Renal cortical epithelial cell (primary cell): ENCODE results near the gene GOPC. TPM values are rescaled to one million over a fixed set of nuclear protein-coding genes. Genes with fewer than 3 reads are reported as not detected.
"Not testable (repeated sequence)": the region's sequence is repeated elsewhere in the genome, so short reads cannot be mapped to it uniquely, and the experiment has no call there.

Experiments used
- DNase-seq: peaks from one replicate; pipeline ENCODE4 v3.0.0-alpha.2; 2011; ENCODE audit warnings: low read depth
- total RNA-seq: library from RNA; depleted of rRNA; stranded (reverse); fragments of >200 nt; gene quantifications from 2 replicates; pipeline ENCODE4 v1.2.3, GENCODE V29; 2014

The GOPC gene
- total RNA-seq: 42.4 and 50.6 TPM in 2 replicates

GRCh38 chr6:117602151-117602898 is at the start of gene GOPC:
Gene GOPC, minus strand, starts transcription at chr6:117602511. Its CDS starts 223 bp downstream, at chr6:117602288.
- peak; percentile 95 for DNase-seq

DNA sequence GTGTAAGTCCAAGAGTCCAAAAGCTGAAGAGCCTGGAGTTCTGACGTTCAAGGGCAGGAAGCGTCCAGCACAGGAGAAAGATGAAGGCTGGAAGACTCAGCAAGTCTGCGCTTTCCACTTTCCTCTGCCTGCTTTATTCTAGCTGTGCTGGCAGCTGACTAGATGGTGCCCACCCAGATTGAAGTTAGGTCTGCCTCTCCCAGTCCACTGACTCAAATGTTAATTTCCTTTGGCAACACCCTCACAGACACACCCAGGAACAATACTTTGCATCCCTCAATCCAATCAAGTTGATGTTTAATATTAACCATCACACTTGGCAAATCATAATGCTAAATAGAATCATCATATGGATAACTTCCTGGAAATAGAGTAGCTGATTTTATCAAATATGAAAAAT is 49.7 kb upstream of the GOPC start:
- not testable (repeated sequence) for DNase-seq

GRCh38 chr6:117642976-117643375 is 40.7 kb upstream of the GOPC start:
- DNase-seq: no peak

- peak; percentile 50 for DNase-seq
These were observed 35.5 kb upstream of the GOPC start for GRCh38 chr6:117637770-117638169.

DNA sequence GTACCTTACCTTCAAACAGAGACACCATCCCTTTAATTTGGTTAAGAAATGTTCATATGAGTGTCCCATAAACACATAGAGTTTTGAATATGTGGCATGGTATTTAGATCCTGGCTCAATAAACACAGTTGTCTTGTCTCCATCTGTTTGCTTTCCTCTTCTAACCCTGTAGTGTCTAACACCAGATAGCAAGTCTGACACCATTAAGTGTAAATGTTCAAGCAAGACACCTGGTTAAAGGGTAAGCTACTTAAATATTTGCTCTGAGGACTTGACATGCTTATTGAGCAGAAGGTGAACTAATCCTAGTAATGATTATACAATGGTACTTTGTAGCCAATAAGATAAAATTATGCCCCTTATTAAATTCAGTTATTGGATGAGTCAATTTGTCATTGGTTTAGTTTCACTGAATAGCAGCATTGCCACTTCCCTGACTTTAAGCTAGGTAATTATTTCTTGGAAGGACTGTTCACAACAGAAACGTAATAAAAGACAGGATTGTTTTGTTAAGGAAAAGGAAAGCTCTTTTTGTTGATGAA is 26.9 kb upstream of the GOPC start:
- DNase-seq: peak; percentile 11

DNA sequence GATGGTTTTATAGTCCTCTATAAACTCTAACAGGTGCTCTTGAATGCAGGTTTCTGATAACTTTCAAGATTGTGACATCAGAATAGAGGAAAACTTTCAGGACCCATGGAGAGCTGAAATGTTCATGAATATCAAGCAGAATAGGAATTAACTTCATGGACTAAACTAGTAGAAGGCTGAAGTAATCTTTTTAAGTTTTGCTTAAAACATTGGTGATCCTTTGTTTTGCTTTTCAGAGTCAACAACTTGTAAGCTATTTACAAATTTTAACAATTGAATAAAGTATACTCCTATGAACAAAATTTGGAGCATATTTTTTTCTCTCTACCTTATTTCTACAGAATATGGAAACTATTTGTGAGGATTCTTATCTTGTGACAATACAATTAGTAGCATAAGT is 25.2 kb upstream of the GOPC start:
- DNase-seq: no peak

DNA sequence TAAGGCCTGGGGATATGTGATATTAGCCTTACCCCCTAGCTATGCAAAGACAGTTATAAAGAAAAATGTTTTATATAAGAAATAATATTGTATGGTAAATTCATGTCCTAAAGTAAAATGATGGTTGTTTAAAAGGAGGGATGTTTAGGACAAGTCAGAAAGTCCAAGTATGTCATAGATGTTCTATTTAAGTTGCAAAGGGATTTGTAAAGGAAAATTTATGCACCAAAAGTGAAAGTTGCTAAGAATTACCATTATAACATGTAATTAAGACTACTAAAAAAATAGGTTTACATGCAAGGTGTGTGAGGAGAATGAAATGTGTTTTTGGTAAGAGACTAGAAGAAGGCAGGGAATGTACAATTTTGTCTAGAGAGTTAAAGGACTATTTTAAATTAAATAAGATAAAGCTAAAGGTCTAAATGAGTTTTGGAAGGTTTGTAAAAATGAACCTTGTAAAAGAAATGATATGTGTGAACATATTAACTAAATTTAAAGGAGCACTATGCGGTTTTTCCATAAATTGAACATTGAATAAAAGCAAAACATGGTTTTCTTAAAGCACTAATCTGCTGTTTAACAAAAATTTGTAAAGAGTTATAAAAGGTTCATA is 22.7 kb upstream of the GOPC start:
- DNase-seq: no peak

GRCh38 chr6:117619178-117619577 is 16.9 kb upstream of the GOPC start:
- DNase-seq: no peak

DNA sequence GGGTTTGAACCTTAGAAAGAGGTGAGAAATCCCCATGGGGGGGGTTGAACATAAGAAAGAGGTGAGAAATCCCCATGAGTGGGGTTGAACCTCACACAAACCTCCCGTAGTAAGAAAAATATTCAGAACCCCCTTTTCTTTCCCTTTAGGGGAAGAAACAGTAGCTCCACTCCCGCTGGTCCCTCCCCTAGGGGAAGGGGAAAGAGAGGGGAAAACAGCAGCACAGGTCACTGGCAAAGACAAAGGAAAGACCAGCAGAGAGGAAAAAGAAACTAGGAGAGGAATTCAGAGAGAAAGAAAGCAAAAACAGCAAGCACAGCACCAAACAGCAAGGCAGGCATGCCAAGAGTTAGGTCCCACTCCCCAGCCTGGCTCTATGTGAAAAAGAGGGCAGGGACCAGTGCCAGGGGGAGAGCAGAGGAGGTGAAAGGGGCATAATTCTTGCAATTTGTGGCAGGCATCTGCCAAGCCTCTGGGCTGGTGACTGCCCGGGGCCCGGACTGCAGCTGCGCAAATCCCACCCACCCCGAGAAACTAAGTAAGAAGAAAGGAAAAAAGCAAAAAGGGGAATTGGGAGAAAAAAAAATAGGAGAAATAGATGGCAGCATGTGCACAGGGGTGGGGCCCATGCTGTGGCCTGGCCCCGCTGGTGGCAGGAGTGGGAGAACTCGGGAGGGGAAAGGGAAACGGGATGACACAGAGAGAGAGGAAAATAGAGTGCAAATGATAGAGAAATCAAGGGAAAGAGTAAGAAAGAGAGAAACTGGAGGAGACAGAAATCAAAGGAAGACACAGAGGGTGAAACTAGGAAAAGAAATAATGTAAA is 15.1 kb upstream of the GOPC start:
- no peak for DNase-seq

DNA sequence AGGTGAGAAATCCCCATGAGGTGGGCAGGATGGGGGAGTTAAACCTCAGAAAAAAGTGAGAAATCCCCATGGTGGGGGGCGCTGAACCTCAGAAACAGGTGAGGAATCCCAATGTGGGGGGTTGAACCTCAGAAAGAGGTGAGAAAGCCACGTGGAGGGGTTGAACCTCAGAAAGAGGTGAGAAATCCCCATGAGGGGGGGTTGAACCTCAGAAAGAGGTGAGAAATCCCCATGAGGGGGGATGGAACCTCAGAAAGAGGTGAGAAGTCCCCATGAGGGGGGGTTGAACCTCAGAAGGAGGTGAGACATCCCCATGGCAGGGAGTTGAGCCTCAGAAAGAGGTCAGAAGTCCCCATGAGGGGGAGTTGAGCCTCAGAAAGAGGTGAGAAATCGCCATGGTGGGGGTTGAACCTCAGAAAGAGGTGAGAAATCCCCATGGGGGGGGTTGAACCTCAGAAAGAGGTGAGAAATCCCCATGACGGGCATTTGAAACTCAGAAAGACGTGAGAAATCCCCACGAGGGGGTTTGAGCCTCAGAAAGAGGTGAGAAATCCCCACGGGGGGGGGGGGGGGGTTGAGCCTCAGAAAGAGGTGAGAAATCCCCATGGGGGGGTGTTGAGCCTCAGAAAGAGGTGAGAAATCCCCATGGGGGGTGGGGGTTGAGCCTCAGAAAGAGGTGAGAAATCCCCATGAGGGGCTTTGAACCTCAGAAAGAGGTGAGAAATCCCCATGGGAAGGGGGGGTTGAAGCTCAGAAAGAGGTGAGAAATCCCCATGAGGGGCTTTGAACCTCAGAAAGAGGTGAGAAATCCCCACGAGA is 14.3 kb upstream of the GOPC start:
- no peak for DNase-seq

GRCh38 chr6:117615750-117616390 is 13.6 kb upstream of the GOPC start:
- no peak for DNase-seq

DNA sequence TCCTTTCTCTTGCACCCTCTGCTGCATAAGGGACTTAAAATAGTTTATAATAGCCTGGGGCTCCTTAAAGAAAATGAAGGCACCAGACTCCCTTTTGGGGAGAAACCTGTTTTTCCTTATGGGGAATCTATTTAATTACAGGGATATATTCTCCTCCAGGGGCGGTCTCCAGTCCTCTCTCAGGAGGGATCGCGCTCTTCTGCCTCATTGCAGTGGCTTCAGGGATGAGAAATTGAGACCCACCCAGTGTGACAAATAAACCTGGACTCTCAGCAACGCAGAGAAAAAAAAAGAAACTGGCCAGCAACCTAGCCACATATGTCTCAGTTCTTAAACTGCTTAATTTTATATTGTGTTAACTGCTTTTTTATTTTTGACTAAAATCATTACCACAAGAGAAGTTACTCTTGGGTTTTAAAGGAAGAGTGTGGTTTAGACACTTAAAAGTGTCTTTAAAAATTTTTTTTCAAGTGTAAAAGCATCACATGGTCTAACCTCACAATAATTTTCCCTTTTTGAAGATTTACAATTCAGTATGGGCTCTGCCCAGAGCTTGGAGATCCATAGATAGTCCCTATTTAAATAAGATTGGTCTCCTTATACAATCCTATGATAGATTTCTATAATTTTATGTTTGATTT is 11.7 kb upstream of the GOPC start:
- DNase-seq: no peak

- no peak for DNase-seq
These were observed 5.2 kb upstream of the GOPC start for GRCh38 chr6:117607511-117607910.

DNA sequence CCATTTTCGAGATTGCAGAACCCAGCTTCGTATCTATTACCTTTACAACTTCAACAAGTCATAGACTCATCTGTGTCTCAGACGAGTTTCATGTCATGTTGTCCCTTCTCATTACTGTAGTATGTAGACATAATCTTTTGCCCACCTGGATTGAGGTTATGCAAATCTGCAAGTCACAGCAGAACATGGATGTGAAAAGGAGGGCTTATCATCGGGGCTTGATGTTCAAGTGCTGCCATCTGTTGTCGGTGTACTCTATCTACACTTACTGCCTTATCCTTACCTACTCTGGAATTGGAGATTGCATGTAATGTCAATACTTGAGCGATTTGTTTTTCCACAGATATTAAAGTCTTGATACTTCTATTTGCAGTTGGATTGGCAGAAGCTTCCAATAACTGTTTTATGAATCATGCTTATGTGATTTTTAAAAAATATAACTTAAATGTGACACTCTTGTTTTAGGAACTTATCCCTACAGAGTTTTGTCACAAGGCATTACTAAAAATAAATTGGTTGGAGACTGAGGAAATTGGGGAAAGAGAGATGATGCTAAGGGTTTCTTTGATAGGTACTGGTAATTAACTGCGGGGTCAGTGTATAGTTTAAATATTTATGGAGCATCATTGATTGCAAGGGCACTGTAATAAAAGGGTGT is 3.0 kb upstream of the GOPC start:
- DNase-seq: peak; percentile 81

DNA sequence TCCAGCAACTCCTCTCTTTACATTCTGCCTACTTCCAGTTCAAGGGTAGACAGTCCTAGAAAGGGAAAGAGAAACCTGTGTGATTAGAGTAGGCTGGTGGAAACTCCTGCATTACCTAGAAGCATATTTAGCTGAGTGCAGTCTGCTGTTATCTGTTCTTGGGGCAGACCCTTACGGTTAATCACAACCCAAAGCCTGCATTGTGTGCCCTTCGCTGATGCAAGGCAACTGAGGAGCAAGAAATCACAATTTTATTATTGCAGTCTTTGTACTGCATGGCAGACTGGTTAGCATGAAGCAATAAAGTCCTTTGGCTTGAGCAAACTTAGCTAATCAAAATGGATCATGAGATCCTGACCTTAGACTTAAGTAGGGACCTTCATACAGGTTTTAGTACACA is 1.5 kb upstream of the GOPC start:
- DNase-seq: no peak

DNA sequence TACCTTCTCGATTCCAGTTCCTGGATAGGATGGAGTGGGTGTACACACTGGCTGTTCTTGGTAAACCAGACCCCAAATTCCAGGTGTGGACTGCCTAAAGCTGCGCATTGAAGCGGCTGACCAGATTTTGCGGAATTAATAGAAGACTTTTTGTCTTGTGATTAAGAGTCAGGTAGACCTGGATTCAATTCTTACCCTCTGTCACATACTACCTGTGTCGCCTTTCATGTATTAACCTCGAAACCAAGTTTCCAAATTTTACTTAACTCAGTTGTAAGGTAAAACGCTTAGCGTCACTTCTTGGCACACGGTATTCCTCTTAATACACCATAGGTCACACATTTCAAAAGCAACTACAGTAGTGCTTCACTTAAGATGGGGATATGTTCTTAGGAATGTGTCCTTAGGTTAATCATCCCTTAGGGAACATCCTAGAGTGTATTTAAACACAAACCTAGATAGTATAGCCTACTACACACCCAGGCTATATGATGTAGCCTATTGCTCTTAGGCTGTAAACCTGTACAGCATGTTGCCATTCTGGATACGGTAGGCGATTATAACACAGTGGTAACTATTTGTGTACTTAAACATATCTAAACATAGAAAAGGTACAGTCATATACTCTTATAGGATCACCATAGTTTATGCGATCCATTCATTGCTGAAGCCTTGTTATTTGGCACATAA is 733 bp upstream of the GOPC start:
- no peak for DNase-seq

GRCh38 chr6:117601811-117602150 is 530 bp downstream of the GOPC start:
- DNase-seq: peak; percentile 3

- peak; percentile 16 for DNase-seq
These were observed 2.1 kb downstream of the GOPC start for GRCh38 chr6:117600008-117600743.

DNA sequence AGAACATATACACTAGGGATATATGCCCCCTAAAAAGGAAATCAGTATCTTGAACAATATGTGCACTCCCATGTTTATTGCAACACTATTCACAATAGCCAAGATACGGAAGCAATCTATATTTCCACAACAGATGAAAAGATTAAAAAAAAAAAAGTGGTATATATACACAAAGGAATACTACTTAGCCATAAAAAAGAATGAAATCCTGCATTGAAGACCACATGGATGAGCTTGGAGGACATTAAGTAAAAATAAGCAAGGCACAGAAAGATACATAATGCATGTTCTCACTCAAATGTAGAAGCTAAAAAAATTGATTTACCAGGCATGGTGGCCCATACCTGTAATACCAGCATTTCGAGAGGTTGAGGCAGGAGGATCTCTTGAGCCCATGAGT is 4.6 kb downstream of the GOPC start:
- no peak for DNase-seq
